Adipocyte (in vitro differentiated cells): ENCODE data around the gene ADAMTS17.
A peak's percentile ranks its signal among the peaks of the same experiment; 100 is the strongest.
"Not testable (repeated sequence)": the region's sequence is repeated elsewhere in the genome, so short reads cannot be mapped to it uniquely, and the experiment has no call there.

ENCODE experiments used
- DNase-seq: peaks from one replicate; pipeline ENCODE4 v3.0.0-alpha.2; 2015; ENCODE audit warnings: low read depth
- H3K27me3 ChIP-seq: replicated peaks from 2 replicates; pipeline ENCODE4 v1.7.0; 2013; ENCODE audit warnings: mild to moderate bottlenecking, low read length, moderate library complexity; ENCODE audit not compliant: control insufficient read depth, insufficient read depth
- H3K36me3 ChIP-seq: 2 replicates; pipeline ENCODE4 v1.7.0; 2013; ENCODE audit warnings: low read length, mild to moderate bottlenecking, moderate library complexity; ENCODE audit not compliant: control insufficient read depth, insufficient read depth, severe bottlenecking
- H3K4me1 ChIP-seq: 2 replicates; pipeline ENCODE4 v1.7.0; 2013; ENCODE audit warnings: mild to moderate bottlenecking, low read length, moderate library complexity; ENCODE audit not compliant: control insufficient read depth, insufficient read depth
- H3K4me3 ChIP-seq: 2 replicates; pipeline ENCODE4 v1.7.0; 2013; ENCODE audit warnings: mild to moderate bottlenecking, low read length, moderate library complexity
- H3K9ac ChIP-seq: 2 replicates; pipeline ENCODE4 v1.7.0; 2013; ENCODE audit warnings: mild to moderate bottlenecking, low read length, moderate library complexity
- H3K9me3 ChIP-seq: 2 replicates; pipeline ENCODE4 v1.7.0; 2013; ENCODE audit warnings: mild to moderate bottlenecking, low read length, moderate library complexity; ENCODE audit not compliant: control insufficient read depth

Gene ADAMTS17

GRCh38 chr15:99926532-99926931 lies 415.2 kb downstream of the ADAMTS17 start:
- peaks cover 13% of the 10 kb centered on the region for H3K27me3 ChIP-seq
- H3K9me3 ChIP-seq, H3K36me3 ChIP-seq, DNase-seq, H3K4me3 ChIP-seq, H3K4me1 ChIP-seq, H3K9ac ChIP-seq: not testable (repeated sequence)

GRCh38 chr15:99925661-99926461 lies 415.9 kb downstream of the ADAMTS17 start:
- H3K4me1 ChIP-seq, result peaks cover 6% of the 10 kb centered on the region
- H3K9me3 ChIP-seq, result no peaks in the 10 kb centered on the region
- DNase-seq, result peak; percentile 18
- H3K36me3 ChIP-seq, result no peaks in the 10 kb centered on the region
- no peak overlapping the region for H3K9ac ChIP-seq
- peak overlapping the region; percentile 41 for H3K4me3 ChIP-seq
- peaks cover 13% of the 10 kb centered on the region for H3K27me3 ChIP-seq

- Histone ChIP-seq H3K9me3 (no peaks in the 10 kb centered on the region), H3K4me1 (peaks cover 5% of the 10 kb centered on the region), H3K9ac (no peak overlapping the region), H3K27me3 (peaks cover 12% of the 10 kb centered on the region), H3K4me3 (no peak overlapping the region), H3K36me3 (no peaks in the 10 kb centered on the region)
- no peak for DNase-seq
These were observed 418.1 kb downstream of the ADAMTS17 start for GRCh38 chr15:99923711-99924110.
